ENCODE measurements around the gene PLXDC1.

Gene PLXDC1

DNA sequence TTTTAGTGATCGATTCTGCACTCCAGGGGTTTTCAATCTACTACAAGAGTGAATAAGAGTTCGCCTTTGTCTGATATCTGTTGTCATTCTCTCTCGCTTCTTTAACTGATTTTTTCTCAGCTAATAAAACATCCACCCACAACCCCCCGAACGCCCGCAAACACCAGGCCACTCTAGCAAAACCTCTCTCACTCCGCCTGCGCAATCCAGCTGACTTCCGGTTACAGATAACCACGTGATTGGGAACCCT, 48.3 kb upstream of the PLXDC1 start:
- H3K27me3 ChIP-seq (ENCODE audit: insufficient read depth, poor library complexity, severe bottlenecking) = peaks cover 19% of the 10 kb centered on the region
- TF ChIP-seq SPI1 (IDR thresholded peaks at IDR 0.05; ENCODE audit: borderline replicate concordance, low read depth) (no peak), GABPA (IDR thresholded peaks at IDR 0.05; ENCODE audit: low read depth) (peak; percentile 59)
- peak overlapping the region; percentile 100 for H3K27ac ChIP-seq (replicated peaks)
- peak; percentile 96 to 97 for DNase-seq (ENCODE audit: low read depth in 1 of 2, low spot score in 1 of 2)
- H3K4me3 ChIP-seq (replicated peaks; ENCODE audit: insufficient read depth, low read length) = peak overlapping the region; percentile 39

DNA sequence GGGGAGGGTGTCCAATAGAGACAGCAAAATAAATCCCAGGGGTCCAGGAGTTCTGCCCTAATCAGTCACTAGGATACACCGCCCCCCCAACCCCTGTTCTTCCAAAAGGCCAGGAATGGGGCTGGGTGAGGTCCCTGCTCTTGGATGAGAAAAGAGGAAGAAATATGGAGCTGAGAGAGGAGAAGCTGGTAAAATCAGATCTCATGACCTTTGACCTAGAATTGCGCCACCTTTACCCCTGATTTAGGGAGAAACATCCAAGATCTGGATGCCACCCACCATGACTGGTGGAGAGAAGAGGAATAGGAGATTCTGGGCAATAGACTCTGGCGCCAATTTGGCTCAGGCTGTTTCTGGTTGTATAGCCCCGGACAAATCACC, 46.7 kb upstream of the PLXDC1 start:
- Histone ChIP-seq H3K27ac (replicated peaks) (no peak overlapping the region), H3K27me3 (ENCODE audit: insufficient read depth, poor library complexity, severe bottlenecking) (peaks cover 19% of the 10 kb centered on the region), H3K4me3 (replicated peaks; ENCODE audit: insufficient read depth, low read length) (no peak overlapping the region)
- TF ChIP-seq GABPA (IDR thresholded peaks at IDR 0.05; ENCODE audit: low read depth) (no peak), POLR2AphosphoS5 (IDR thresholded peaks at IDR 0.05; ENCODE audit: low read depth) (no peak), SPI1 (IDR thresholded peaks at IDR 0.05; ENCODE audit: borderline replicate concordance, low read depth) (no peak), CTCF (IDR thresholded peaks at IDR 0.05; ENCODE audit: insufficient read depth, low read length) (no peak), REST (IDR thresholded peaks at IDR 0.05; ENCODE audit: insufficient replicate concordance, low read depth) (no peak)
- peak in 1 of 2 experiments; percentile 39 for DNase-seq (ENCODE audit: low read depth in 1 of 2, low spot score in 1 of 2)

DNA sequence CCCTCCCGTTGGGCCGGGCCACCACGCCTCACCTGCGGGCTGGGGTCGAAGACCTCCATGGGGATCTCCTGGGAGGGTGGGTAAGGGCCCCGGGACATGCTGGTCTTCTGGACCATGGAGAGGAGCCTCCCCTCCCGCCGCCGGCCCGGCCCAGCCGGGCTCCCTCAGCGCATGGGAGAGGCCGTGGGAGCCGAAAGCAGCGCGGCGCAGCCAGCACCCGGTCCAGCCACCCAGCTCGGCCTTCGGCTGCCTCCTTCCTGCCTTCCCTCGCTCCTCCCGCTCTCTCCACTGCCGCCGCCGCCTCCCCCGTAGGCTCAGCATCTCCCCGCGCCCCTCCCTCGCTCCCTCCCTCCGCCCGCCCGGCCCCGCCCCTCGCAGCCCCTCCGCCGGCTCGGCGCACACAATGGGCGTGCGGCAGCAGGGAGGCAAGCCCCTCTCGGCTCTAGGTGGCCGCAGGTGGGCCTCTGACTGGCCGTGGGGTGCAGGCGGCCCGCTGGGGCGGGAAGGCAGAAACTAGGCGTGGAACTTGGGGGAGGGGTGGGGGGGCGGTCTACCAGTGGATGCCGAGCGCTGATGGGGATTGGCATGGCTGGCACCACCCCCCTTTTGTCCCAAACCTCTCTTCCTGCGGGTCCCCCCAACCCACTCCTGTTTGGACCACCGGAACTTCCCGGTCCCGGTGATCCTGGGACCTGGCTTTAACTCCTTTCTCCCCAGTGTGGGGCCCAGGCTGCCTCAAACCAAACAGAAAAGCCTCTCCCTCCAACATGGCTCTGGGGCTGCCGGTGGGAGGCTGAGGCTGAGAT, 46.1 kb upstream of the PLXDC1 start, which contains the start of gene CACNB1:
Gene CACNB1, minus strand, starts transcription at position 290 of the 806 bp plus-strand sequence. Its CDS starts 174 bp downstream, at position 116.
- Histone ChIP-seq H3K4me3 (replicated peaks; ENCODE audit: insufficient read depth, low read length) (peak within 1 kb of the TSS; percentile 26), H3K27ac (replicated peaks) (no peak within 1 kb of the TSS), H3K27me3 (ENCODE audit: insufficient read depth, poor library complexity, severe bottlenecking) (peaks cover 19% of the 10 kb centered on the region)
- TF ChIP-seq POLR2AphosphoS5 (IDR thresholded peaks at IDR 0.05; ENCODE audit: low read depth) (no peak), SPI1 (IDR thresholded peaks at IDR 0.05; ENCODE audit: borderline replicate concordance, low read depth) (no peak), GABPA (IDR thresholded peaks at IDR 0.05; ENCODE audit: low read depth) (no peak), CTCF (IDR thresholded peaks at IDR 0.05; ENCODE audit: insufficient read depth, low read length) (no peak), REST (IDR thresholded peaks at IDR 0.05; ENCODE audit: insufficient replicate concordance, low read depth) (no peak)
- no peak for DNase-seq (ENCODE audit: low read depth in 1 of 2, low spot score in 1 of 2)

DNA sequence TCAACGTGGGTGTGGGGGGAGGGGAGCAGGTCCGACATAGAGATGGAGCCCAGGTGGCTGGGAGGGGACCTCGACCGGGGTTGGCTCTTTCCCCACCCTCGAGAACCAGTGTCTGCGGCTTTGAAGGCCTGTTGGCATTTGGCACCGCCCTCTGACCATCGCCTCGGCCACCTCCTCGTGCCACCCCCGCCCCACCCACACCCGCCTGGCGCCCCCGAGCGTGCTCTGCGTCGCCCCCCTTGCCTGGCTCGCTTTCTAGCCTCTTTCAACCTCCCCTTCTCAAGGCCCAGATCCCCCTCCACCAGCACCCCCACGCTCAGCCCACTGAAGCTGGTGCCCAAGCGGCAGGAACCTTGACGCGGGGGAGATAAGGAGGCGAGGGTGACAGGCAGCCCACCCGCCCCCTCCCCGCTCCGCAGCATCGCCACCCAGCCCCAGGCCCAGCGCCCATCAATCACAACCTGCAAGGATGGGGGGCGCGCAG, 45.4 kb upstream of the PLXDC1 start:
- no peak for DNase-seq (ENCODE audit: low read depth in 1 of 2, low spot score in 1 of 2)
- Histone ChIP-seq H3K4me3 (replicated peaks; ENCODE audit: insufficient read depth, low read length) (peak overlapping the region; percentile 26), H3K27ac (replicated peaks) (no peak overlapping the region), H3K27me3 (ENCODE audit: insufficient read depth, poor library complexity, severe bottlenecking) (peaks cover 19% of the 10 kb centered on the region)
- TF ChIP-seq POLR2AphosphoS5 (IDR thresholded peaks at IDR 0.05; ENCODE audit: low read depth) = no peak
- no peak for TF ChIP-seq SPI1 (IDR thresholded peaks at IDR 0.05; ENCODE audit: borderline replicate concordance, low read depth)
- no peak for TF ChIP-seq CTCF (IDR thresholded peaks at IDR 0.05; ENCODE audit: insufficient read depth, low read length)
- no peak for TF ChIP-seq REST (IDR thresholded peaks at IDR 0.05; ENCODE audit: insufficient replicate concordance, low read depth)
- TF ChIP-seq GABPA (IDR thresholded peaks at IDR 0.05; ENCODE audit: low read depth) = no peak
